OCI-LY1 (cell line): ENCODE data around the gene P2RX2.

Source experiments
- CTCF ChIP-seq: fragments of 200-600 bp; sonication (generic), shearing (Covaris generic); IDR thresholded peaks from 2 replicates; pipeline ENCODE4 v1.5.1; 2017; ENCODE audit warnings: mild to moderate bottlenecking, antibody characterized with exemption, low read length, moderate library complexity, mixed read lengths
- EZH2 ChIP-seq: fragments of 200-600 bp; sonication (generic), shearing (Covaris generic); IDR thresholded peaks from 2 replicates; pipeline ENCODE4 v1.8.0; 2017; ENCODE audit warnings: borderline replicate concordance, mixed run types, mild to moderate bottlenecking, antibody characterized with exemption, low read length, moderate library complexity, mixed read lengths

DNA sequence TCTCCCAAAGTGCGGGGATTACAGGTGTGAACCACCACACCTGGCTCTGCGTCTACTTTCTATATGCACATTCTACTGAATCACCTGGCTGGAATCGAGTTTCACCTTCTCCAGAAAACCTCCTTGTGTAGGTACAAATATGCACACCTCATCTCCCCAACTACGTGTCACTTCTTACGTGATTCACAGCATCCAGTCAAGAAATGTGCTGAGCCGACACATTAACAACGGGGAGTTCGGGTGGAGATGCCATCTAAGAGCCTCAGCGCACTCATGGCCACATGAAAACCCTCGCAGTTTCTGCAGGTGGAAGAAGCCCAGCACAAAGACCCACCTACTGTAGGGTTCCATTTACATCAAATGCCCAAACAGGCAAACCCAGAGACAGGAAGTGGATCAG is 29.3 kb downstream of the P2RX2 start:
- TF ChIP-seq CTCF (no peak), EZH2 (no peak)
